Erythroblast (primary cell): ENCODE data around the gene APBA1.

Experiments
- GATA1 ChIP-seq: IDR thresholded peaks from 2 replicates; pipeline ENCODE4 v1.6.1; 2011; ENCODE audit warnings: low read depth, mild to moderate bottlenecking, control low read depth, low read length, moderate library complexity
- POLR2A ChIP-seq: IDR thresholded peaks from 2 replicates; pipeline ENCODE4 v1.6.1; 2011; ENCODE audit warnings: mild to moderate bottlenecking, low read length

- TF ChIP-seq POLR2A: no peak
- TF ChIP-seq GATA1: no peak
Measured at GRCh38 chr9:69527454-69527853, 144.7 kb downstream of the APBA1 start.
